Smooth muscle cell of the brain vasculature (primary cell): ENCODE results near the gene NPIPB6.

Experiments
- DNase-seq: peaks from one replicate; pipeline ENCODE4 v3.0.0-alpha.2; 2012; ENCODE audit warnings: low read depth, low spot score

Gene NPIPB6

DNA sequence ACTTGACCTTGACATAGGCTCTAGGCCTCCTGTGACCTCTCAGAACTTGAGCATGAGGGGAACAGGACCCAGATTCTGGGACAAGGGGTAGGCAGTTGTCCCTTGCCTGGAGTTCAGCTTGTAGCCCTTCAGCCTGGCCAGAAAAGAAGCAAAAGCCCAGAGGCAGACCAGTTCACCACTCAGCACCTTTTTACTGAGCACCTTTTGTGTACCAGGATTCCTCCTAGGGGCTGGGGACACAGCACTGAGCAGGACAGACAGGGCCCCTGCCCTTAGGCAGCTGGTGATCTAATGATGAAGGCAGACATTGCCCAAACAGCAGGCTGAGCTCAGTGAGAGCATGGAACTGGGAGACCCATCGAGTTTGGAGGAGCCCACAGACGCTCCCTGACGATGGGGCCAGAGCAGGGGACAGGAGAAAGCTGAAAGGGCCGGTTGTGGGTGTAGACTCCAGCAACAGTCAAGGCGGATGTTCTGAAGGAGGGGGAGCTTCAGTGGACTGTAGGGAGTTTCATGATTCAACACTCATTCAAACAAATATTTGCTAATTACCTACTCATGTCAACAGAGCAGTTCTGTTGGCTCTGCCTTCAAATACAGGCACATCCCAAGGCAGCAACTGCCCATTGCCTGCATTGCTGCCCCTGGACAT lies 38.9 kb downstream of the NPIPB6 start:
- no peak for DNase-seq

GRCh38 chr16:28321700-28322411 lies 41.5 kb downstream of the NPIPB6 start:
- no peak for DNase-seq

GRCh38 chr16:28320741-28321140 lies 42.6 kb downstream of the NPIPB6 start:
- no peak for DNase-seq

DNA sequence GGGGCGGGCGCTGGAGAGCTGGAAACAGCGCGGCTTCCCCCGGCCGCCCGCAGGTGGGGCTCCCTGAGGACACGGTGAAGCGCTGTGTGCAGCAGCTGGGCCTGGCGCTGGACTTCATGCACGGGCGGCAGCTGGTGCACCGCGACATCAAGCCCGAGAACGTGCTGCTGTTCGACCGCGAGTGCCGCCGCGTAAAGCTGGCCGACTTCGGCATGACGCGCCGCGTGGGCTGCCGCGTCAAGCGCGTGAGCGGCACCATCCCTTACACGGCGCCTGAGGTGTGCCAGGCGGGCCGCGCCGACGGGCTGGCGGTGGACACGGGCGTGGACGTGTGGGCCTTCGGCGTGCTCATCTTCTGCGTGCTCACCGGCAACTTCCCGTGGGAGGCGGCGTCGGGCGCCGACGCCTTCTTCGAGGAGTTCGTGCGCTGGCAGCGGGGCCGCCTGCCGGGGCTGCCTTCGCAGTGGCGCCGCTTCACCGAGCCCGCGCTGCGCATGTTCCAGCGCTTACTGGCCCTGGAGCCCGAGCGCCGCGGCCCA lies 43.2 kb downstream of the NPIPB6 start:
- DNase-seq = no peak

- DNase-seq = no peak
Measured at GRCh38 chr16:28319476-28320022, 43.8 kb downstream of the NPIPB6 start.

DNA sequence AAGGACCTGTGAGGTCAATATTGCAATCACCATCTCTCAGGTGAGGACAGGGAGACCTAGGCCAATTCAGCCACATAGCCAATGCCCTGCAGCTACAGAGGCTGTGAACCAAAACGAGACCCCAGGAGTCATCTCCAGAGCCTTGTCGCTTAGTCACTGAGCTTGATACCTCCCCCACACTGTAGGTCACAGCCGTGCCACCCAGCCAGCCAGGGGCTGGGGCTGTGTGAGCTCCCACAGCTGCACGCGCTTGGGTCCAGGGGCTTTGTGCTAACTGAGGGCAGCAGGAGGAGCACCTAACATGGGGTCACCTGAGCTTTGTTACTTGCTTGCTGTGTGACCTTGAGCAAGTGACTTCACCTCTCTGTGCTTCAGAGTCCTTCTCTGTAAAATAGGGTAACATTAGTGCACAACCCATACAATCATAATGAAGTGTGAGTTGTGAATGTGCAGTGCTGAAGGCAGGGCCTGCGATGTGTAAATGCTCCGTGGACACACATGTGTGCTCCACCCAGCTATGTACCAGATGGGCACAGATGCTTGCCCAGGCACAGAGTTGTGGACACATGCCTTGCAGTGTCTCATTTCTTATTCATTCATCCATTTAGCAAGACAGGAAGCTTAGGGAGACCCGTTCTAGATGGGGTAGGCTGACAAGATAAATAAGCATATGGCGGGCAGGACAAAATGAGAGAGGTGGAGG lies 45.1 kb downstream of the NPIPB6 start:
- no peak for DNase-seq

GRCh38 chr16:28317040-28317880 lies 46.0 kb downstream of the NPIPB6 start:
- no peak for DNase-seq

DNA sequence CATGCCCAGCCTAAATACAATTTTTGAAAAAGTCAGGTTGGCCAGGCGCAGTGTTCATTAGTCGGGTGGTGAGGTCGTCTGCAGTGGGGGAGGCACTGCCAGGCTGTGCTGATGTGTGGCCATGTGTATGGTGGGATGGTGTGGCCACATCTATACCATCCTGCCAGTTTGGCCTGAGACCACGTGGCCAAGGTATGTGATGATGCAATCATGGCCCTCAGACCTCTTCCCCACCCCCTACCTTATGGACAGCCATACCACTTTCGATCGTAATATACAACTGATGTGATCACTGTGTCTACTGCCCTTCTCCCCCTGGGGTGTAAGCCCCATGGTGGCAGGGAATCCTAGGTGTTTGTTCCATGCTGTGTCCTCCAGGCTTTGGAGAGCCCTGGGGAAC lies 47.3 kb downstream of the NPIPB6 start:
- DNase-seq = no peak

- DNase-seq = no peak
Measured at GRCh38 chr16:28313587-28313986, 49.7 kb downstream of the NPIPB6 start.

DNA sequence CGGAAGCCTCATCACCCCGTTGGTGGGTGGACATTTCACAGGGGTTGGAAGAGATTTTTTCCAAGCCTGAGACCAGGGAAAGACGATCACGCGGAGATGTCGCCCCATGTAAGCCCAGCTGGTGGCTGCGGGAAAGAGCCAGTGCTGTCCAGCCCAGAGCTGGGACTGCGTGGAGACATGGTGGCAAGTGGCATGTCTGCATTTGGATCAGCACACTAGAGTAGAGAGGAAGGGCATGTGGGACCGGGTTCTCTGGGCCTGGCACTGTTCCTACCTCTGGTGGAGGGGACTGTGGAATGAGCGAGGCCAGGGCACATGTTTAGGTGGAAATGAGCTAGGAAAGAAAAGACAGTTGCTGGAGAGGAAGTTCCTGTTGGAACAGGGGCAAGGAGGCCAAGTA lies 51.0 kb downstream of the NPIPB6 start:
- DNase-seq = no peak

GRCh38 chr16:28311913-28312312 lies 51.4 kb downstream of the NPIPB6 start:
- DNase-seq = no peak

DNA sequence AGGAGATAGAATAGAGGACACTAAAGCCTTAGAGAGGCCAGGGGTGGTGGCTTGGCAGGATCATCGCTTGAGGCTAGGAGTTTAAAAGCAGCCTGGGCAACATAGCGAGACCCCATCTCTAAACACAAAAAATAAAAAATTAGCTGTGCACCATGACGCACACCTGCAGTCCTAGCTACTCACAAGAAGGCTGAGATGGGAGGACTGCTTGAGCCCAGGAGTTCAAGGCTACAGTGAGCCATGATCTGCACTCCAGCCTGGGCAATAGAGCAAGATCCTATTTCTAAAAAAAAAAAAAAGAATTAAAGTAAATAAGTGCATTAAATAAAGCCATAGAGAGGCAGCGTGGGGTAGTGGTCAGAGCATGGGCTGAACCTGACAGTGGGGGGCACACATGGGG lies 51.9 kb downstream of the NPIPB6 start:
- no peak for DNase-seq

- no peak for DNase-seq
Measured at GRCh38 chr16:28310796-28311195, 52.5 kb downstream of the NPIPB6 start.

DNA sequence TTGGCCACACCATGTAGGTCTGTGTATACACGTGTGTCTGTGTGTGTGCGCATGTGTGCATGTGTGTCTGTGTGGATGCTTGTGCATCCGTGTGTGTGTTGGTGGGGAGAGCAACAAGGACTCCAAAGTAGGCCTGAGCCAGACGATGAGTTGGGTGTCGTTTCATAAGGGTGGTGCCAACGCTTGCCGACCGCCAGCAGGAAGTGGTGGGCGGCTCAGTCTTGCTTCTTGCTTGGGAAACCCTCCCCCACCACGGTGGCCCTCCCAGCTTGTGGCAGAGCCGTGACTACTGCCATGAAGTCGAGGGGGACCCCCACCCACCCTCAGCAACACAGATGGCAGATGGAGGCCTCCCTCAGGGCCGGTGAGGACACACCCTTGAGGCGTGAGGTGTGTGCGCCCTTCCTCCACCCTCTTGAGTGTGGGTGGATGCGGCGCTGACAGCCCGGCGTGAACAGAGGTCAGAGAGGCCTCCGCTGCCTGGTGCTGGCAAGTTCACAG lies 53.4 kb downstream of the NPIPB6 start:
- DNase-seq = no peak

- DNase-seq = no peak
Measured at GRCh38 chr16:28308794-28309584, 54.3 kb downstream of the NPIPB6 start.

- no peak for DNase-seq
Measured at GRCh38 chr16:28307936-28308335, 55.4 kb downstream of the NPIPB6 start.

DNA sequence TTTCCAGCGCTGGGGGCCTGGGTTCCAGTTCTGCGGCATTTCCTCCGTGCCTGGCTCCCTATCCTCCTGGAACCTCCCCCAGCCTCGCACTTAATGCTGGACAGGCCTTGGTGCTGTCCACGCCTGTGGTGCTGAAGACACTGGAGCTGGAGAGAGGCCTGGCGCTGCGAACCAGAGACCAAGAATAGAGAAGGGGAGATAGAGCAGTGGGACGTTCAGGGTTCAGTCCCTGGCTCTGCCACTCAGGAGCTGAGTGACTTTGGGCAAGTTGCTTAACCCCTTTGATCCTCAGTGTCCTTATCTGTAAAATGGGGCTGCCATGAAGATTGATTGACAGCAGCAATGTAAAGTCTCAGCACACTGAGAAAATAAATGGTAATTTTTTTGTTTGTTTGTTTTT lies 59.1 kb downstream of the NPIPB6 start:
- no peak for DNase-seq

- DNase-seq = no peak
Measured at GRCh38 chr16:28303132-28303531, 60.2 kb downstream of the NPIPB6 start.

DNA sequence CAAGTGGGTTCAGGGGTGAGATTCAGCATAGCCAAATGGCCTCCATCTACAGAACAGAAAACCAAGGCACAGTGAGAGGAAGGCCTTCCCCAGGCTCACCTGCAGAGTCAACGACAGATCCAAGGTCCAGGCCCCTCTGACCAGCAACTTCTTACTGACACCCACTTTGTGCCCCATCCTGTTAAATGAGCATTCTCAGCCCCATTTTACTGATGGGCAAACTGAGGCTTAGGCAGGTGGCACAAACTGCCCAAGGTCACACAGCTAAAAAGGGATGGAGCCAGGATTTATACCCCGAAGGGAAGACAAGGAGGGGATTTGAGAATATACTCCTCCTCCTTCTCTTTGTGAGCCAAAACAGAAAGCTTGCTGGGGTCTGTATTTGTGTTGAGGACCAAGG lies 61.7 kb downstream of the NPIPB6 start:
- DNase-seq = no peak

- DNase-seq = no peak
Measured at GRCh38 chr16:28301154-28301553, 62.2 kb downstream of the NPIPB6 start.
